HG03342 (cell line): Measurements from ENCODE around the gene KLHL26.
"Not testable (repeated sequence)": the region's sequence is repeated elsewhere in the genome, so short reads cannot be mapped to it uniquely, and the experiment has no call there.

Source experiments
- ATAC-seq: cut with Tn5 transposase; IDR thresholded peaks from one replicate; pipeline ENCODE4 v1.9.1; 2021; ENCODE audit warnings: mild to moderate bottlenecking, moderate library complexity; ENCODE audit not compliant: unreplicated experiment

Gene KLHL26

DNA sequence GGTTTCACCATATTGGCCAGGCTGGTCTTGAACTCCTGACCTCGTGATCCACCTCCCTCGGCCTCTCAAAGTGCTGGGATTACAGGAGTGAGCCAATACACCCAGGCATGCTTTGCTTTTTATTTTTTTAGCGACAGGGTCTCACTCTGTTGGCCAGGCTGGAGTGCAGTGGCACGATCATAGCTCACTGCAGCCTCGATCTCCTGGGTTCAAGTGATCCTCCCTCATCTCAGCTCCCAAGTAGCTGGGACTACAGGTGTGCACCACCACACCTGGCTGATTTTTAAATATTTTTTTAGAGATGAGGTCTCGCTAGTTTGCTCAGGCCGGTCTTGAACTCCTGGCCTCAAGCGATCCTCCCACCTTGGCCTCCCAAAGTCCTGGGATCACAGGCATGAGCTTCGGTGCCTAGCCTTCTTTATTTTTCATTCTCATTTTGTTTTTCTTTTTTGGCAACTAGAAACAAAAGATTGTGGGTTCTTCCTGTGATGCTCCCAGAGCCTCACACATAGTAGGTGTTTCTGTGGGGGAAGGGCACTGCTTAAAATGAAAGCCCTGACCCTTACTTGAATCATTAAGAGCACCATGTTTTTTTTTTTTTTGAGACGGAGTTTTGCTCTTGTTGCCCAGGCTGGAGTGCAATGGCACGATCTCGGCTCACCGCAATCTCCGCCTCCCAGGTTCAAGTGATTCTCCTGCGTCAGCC is 36.0 kb upstream of the KLHL26 start:
- not testable (repeated sequence) for ATAC-seq

- ATAC-seq: no peak
Measured at GRCh38 chr19:18601875-18602274, 35.0 kb upstream of the KLHL26 start.

GRCh38 chr19:18603255-18603957 is 33.4 kb upstream of the KLHL26 start:
- ATAC-seq: no peak

GRCh38 chr19:18603958-18604819 is 32.6 kb upstream of the KLHL26 start:
- no peak for ATAC-seq

DNA sequence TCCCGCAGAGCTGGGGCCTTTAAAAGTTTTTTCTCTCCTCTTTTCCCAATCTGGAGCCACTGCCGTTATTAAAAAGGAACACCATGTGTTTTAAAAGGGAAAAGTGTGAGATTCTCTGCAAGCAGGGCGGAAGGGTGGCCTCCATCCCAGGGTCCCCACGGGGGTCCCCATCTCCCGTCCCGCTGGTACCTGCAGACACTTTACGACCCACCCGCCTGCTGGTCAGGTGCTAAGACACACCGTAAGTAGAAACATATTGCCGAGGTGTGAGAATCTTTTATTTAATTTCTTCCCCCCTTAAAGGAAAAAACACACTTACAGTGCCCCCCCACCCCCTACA is 32.0 kb upstream of the KLHL26 start:
- no peak for ATAC-seq

GRCh38 chr19:18605196-18605545 is 31.7 kb upstream of the KLHL26 start:
- no peak for ATAC-seq

GRCh38 chr19:18605546-18606280 is 31.1 kb upstream of the KLHL26 start:
- no peak for ATAC-seq

GRCh38 chr19:18606281-18607225 is 30.3 kb upstream of the KLHL26 start, which contains the start of gene CRLF1:
CRLF1 (minus strand) TSS chr19:18606799; CDS start chr19:18606656, 143 bp downstream.
- no peak for ATAC-seq

- ATAC-seq: no peak
Measured at GRCh38 chr19:18607226-18608101, 29.4 kb upstream of the KLHL26 start.

- ATAC-seq: no peak
Measured at GRCh38 chr19:18608102-18608804, 28.6 kb upstream of the KLHL26 start.

- ATAC-seq: no peak
Measured at GRCh38 chr19:18608805-18609716, 27.8 kb upstream of the KLHL26 start.

DNA sequence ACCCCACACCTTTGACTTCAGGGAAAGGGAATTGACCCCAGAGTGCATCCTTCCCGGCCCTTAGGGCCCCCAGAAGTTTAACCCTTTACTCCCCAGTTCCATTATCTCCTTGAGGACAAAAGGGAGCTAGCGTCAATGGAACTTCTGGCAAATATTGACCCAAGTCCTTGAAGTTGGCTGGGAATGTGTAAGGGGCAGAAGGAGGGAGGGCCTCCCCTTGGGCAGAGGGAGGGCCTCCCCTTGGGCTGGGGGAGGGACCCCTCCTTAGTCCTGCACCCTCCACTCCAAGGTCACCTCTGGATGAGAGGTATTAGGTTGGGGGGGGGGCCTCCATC is 27.1 kb upstream of the KLHL26 start:
- no peak for ATAC-seq

GRCh38 chr19:18610245-18610555 is 26.6 kb upstream of the KLHL26 start:
- no peak for ATAC-seq

DNA sequence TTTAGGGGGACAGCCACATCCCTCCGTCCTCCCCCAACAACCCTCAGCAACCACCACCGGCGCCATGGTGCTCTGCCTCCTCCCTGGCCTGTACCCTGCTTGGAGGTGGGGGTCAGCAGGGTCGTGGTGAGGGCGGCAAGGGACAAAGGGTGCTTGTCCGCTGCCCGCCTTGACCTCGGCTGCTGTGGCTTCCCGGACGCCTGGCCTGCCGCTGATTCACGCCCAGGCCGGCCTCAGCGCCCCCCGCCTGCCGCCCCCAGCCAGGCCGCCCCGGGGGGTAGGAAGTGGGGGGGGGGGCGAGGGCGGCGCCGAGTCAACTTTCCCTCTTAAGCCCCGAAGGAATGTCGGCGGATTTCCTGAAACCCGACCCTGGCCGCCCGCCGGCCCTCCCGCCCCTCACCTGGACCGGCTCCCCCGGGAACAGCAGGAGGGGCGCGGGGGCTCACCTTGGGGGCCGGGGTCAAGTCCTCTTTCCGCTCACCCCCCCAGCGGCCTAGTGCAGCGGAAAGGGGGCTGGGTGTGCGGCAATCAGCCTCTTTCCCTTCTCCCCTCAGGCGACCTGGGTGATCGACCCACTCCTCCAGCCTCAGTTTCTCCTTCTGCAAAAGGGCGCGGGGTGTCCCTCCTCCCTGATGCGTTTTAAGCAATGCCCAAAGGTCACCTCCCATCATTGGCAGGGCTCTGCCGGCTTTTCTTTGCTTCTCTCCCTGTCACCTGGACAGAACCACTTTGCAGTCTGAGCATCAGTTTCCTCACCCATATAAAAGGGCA is 26.1 kb upstream of the KLHL26 start:
- no peak for ATAC-seq

GRCh38 chr19:18611327-18612050 is 25.3 kb upstream of the KLHL26 start:
- ATAC-seq: no peak

DNA sequence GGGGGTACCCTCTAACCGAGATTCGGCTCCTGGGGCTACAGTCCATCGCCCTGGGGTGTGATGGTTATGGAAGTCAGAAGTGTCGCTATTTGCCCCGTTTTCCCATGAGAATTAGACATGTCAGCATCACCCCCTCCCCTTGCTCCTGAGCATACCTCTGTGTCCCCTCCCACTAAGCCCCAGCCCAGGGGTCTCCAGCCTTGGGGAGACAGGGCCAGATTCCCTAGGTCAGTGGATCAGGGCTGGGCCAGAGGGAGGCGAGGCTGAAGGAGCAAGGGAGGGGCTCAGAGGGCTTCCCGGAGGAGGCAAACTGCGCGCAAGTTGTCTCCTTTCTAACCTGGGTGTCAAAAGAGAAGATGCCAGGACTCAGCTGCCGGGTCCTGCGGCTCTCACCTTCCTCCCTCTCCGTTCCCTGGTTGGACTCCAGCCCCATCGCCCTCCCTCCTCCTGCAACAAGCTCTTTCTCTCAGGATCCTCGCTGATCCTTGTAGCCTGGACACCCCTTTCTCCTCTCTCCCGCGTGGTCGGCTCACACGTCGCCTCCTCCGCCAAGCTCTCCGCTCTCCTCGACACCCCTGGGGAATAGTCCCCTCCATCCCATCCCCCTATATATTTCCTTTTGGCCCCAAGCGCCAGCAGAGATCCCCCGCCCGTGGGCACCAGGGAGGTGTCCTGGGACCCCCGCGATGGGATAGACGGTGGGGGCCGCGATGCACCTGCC is 24.6 kb upstream of the KLHL26 start:
- ATAC-seq: no peak
